Esophagus muscularis mucosa (tissue), 4 donors: ENCODE results near the gene DCPS. TPM values are rescaled to one million over a fixed set of nuclear protein-coding genes. Genes with fewer than 3 reads are reported as not detected.

Experiments
- DNase-seq: peaks from one replicate; pipeline ENCODE4 v3.0.0-alpha.2; 2017; ENCODE audit errors: extremely low spot score
- H3K27ac ChIP-seq, 4 donors: fragments of 200-600 bp; sonication (generic); replicated peaks in 1 of 4; 1 replicate in 3 of 4; 2 replicates in 1 of 4; pipeline ENCODE4 v1.5.1; 2016 to 2019; ENCODE audit warnings: mild to moderate bottlenecking in 1 of 4
- H3K27me3 ChIP-seq, 4 donors: fragments of 200-600 bp; sonication (generic); one replicate each; pipeline versions ENCODE4 v1.5.1 to v1.6.0; 2016 to 2019
- H3K36me3 ChIP-seq, 4 donors: fragments of 200-600 bp; sonication (generic); one replicate each; pipeline ENCODE4 v1.5.1; 2016 to 2019
- H3K4me1 ChIP-seq, 4 donors: fragments of 200-600 bp; sonication (generic); one replicate each; pipeline ENCODE4 v1.5.1; 2016 to 2019
- H3K4me3 ChIP-seq, 4 donors: fragments of 200-600 bp; sonication (generic); 1 replicate in 2 of 4; 2 replicates in 2 of 4; pipeline ENCODE4 v1.5.1; 2016 to 2019; ENCODE audit warnings: mild to moderate bottlenecking in 4 of 4, moderate library complexity in 1 of 4
- H3K9me3 ChIP-seq, 4 donors: fragments of 200-600 bp; sonication (generic); 1 replicate in 3 of 4; 2 replicates in 1 of 4; pipeline ENCODE4 v1.5.1; 2016 to 2019
- CTCF ChIP-seq, 3 experiments: fragments of 200-600 bp in 2 of 3; fragments of 450-650 bp in 1 of 3; sonication (generic) in 2 of 3; IDR thresholded peaks; one replicate each; pipeline ENCODE4 v1.5.1; 2017 to 2019; ENCODE audit warnings: antibody characterized with exemption in 3 of 3, mild to moderate bottlenecking in 2 of 3, moderate library complexity in 1 of 3
- EP300 ChIP-seq: sonication (generic); formaldehyde crosslinking; IDR thresholded peaks from one replicate; pipeline ENCODE4 v1.6.1; 2017; ENCODE audit warnings: antibody characterized with exemption
- POLR2A ChIP-seq: fragments of 450-650 bp; IDR thresholded peaks from one replicate; pipeline ENCODE4 v1.6.1; 2017; ENCODE audit warnings: antibody characterized with exemption, moderate library complexity, mild to moderate bottlenecking, low read depth
- POLR2AphosphoS5 ChIP-seq, 2 donors: sonication (generic); formaldehyde crosslinking; IDR thresholded peaks; one replicate each; pipeline ENCODE4 v1.6.1; 2017; ENCODE audit warnings: antibody characterized with exemption in 2 of 2
- WGBS: methylation state at CpG from one replicate; pipeline ENCODE4 v1.1.5; 2018; 5-methylcytosine and 5-hydroxymethylcytosine counted together
- intact Hi-C: fragments of 100-400 bp; cut with DNase I; formaldehyde crosslinking; loops from one replicate; pipeline ENCODE4 v1.15.1; 2023
- total RNA-seq, 4 donors: library from RNA; depleted of rRNA; stranded (reverse); fragments of >200 nt; gene quantifications; one replicate each; pipeline versions ENCODE4 v1.1.0 to v1.2.1, GENCODE V29; 2016

The DCPS gene
- total RNA-seq, 4 donors from 2014 or later, result 8.0 to 18.4 (median 14.3) TPM

GRCh38 chr11:126391286-126391954, 87.6 kb downstream of the DCPS start:
- Histone ChIP-seq H3K36me3 (no peaks in the 10 kb centered on the region), H3K4me1 (peaks cover 39 to 63% (median 59%) of the 10 kb centered on the region in 4 donors), H3K27me3 (no peaks in the 10 kb centered on the region), H3K4me3 (no peak overlapping the region), H3K27ac (peak overlapping the region in 1 of 4 donors; percentile 5), H3K9me3 (no peaks in the 10 kb centered on the region)
- intact Hi-C loops, result no loop called here
- no peak for DNase-seq
- TF ChIP-seq EP300 (no peak), CTCF (IDR thresholded peaks at IDR 0.05) (no peak), POLR2A (no peak), POLR2AphosphoS5 (IDR thresholded peaks at IDR 0.05) (no peak)
- WGBS, result 78% methylated on average over 7 of the region's 7 CpGs

GRCh38 chr11:126391970-126392632, 88.2 kb downstream of the DCPS start:
- intact Hi-C loops, result no loop called here
- Histone ChIP-seq H3K36me3 (no peaks in the 10 kb centered on the region), H3K4me1 (peaks cover 32 to 56% (median 55%) of the 10 kb centered on the region in 4 donors), H3K27ac (peak overlapping the region in 1 of 4 donors; percentile 38), H3K9me3 (no peaks in the 10 kb centered on the region), H3K4me3 (no peak overlapping the region), H3K27me3 (no peaks in the 10 kb centered on the region)
- TF ChIP-seq CTCF (IDR thresholded peaks at IDR 0.05) (peak in 2 of 3 experiments; percentile 5 to 18), POLR2A (no peak)
- 60% methylated on average over 8 of the region's 8 CpGs for WGBS
- DNase-seq, result no peak

GRCh38 chr11:126392633-126393013, 88.8 kb downstream of the DCPS start:
- 40% methylated on average over 4 of the region's 4 CpGs for WGBS
- Histone ChIP-seq H3K27ac (peak overlapping the region in 2 of 4 donors; percentile 1 to 30), H3K4me3 (no peak overlapping the region), H3K36me3 (no peaks in the 10 kb centered on the region), H3K27me3 (no peaks in the 10 kb centered on the region), H3K4me1 (peaks cover 32 to 52% (median 50%) of the 10 kb centered on the region in 4 donors), H3K9me3 (no peaks in the 10 kb centered on the region)
- intact Hi-C loops, result no loop called here
- no peak for TF ChIP-seq POLR2AphosphoS5 (IDR thresholded peaks at IDR 0.05)
- no peak for TF ChIP-seq EP300
- no peak for TF ChIP-seq CTCF (IDR thresholded peaks at IDR 0.05)
- no peak for TF ChIP-seq POLR2A
- DNase-seq, result no peak

GRCh38 chr11:126393143-126393542, 89.3 kb downstream of the DCPS start:
- intact Hi-C loops, result no loop called here
- Histone ChIP-seq H3K9me3 (no peaks in the 10 kb centered on the region), H3K4me1 (peaks cover 32 to 52% (median 45%) of the 10 kb centered on the region in 4 donors), H3K27me3 (no peaks in the 10 kb centered on the region), H3K36me3 (no peaks in the 10 kb centered on the region), H3K4me3 (no peak overlapping the region), H3K27ac (peak overlapping the region in 3 of 4 donors; percentile 1 to 30 (median 7))
- DNase-seq, result no peak
- 88% methylated on average over 5 of the region's 5 CpGs for WGBS
- TF ChIP-seq POLR2A (no peak), EP300 (no peak), POLR2AphosphoS5 (IDR thresholded peaks at IDR 0.05) (no peak), CTCF (IDR thresholded peaks at IDR 0.05) (no peak)
